ENCODE results near the gene KLRC2.
A peak's percentile ranks its signal among the peaks of the same experiment; 100 is the strongest.

KLRC2 gene

GRCh38 chr12:10386857-10387256 lies 49.0 kb downstream of the KLRC2 start:
- TF ChIP-seq CTCF (conservative IDR thresholded peaks at IDR 0.05; ENCODE audit: control insufficient read depth, insufficient read depth, low read depth, low read length): no peak
- peak; percentile 25 for DNase-seq (ENCODE audit: low read depth)
- no peak overlapping the region for H3K4me3 ChIP-seq (ENCODE audit: control insufficient read depth, low read depth, low read length)

GRCh38 chr12:10385166-10385613 lies 50.6 kb downstream of the KLRC2 start:
- H3K4me3 ChIP-seq (ENCODE audit: control insufficient read depth, low read depth, low read length): no peak overlapping the region
- no peak for TF ChIP-seq CTCF (conservative IDR thresholded peaks at IDR 0.05; ENCODE audit: control insufficient read depth, insufficient read depth, low read depth, low read length)
- peak; percentile 92 for DNase-seq (ENCODE audit: low read depth)

- no peak for TF ChIP-seq CTCF (conservative IDR thresholded peaks at IDR 0.05; ENCODE audit: control insufficient read depth, insufficient read depth, low read depth, low read length)
- H3K4me3 ChIP-seq (ENCODE audit: control insufficient read depth, low read depth, low read length): no peak overlapping the region
- DNase-seq (ENCODE audit: low read depth): no peak
These were observed 51.6 kb downstream of the KLRC2 start for GRCh38 chr12:10384191-10384590.

GRCh38 chr12:10381928-10382628 lies 53.7 kb downstream of the KLRC2 start:
- no peak for DNase-seq (ENCODE audit: low read depth)
- no peak for TF ChIP-seq CTCF (conservative IDR thresholded peaks at IDR 0.05; ENCODE audit: control insufficient read depth, insufficient read depth, low read depth, low read length)
- no peak overlapping the region for H3K4me3 ChIP-seq (ENCODE audit: control insufficient read depth, low read depth, low read length)

All from fibroblast of mammary gland (primary cell).